Natural killer cell (primary cell): ENCODE data around the gene ZNF74. TPM values are rescaled to one million over a fixed set of nuclear protein-coding genes. Genes with fewer than 3 reads are reported as not detected.
"Not testable (repeated sequence)": the region's sequence is repeated elsewhere in the genome, so short reads cannot be mapped to it uniquely, and the experiment has no call there.

Source experiments
- ATAC-seq, 3 donors: fragments of 150-1000 bp in 2 of 3; fragments of 200-7000 bp in 1 of 3; cut with Tn5 transposase; 1 replicate in 1 of 3; 2 replicates in 2 of 3; pipeline ENCODE4 v1.10.0; 2021; ENCODE audit warnings: mild to moderate bottlenecking in 2 of 3, moderate library complexity in 2 of 3
- DNase-seq, 2 donors: peaks; one replicate each; pipeline versions ENCODE4 v3.0.0 to v3.0.0-alpha.2; 2013 to 2021; ENCODE audit warnings: mixed read lengths in 1 of 2
- H3K27ac ChIP-seq: one replicate; pipeline ENCODE4 v1.5.1; 2013; ENCODE audit warnings: mild to moderate bottlenecking, low read length
- H3K27me3 ChIP-seq: one replicate; pipeline ENCODE4 v1.6.1; 2013; ENCODE audit warnings: low read length; ENCODE audit not compliant: control insufficient read depth, insufficient read depth
- H3K36me3 ChIP-seq: one replicate; pipeline ENCODE4 v1.6.1; 2013; ENCODE audit warnings: low read length; ENCODE audit not compliant: control insufficient read depth, insufficient read depth
- H3K4me1 ChIP-seq: one replicate; pipeline ENCODE4 v1.6.1; 2013; ENCODE audit warnings: low read length; ENCODE audit not compliant: control insufficient read depth, insufficient read depth
- H3K4me3 ChIP-seq: one replicate; pipeline ENCODE4 v1.5.1; 2013; ENCODE audit warnings: low read length
- H3K9me3 ChIP-seq: one replicate; pipeline ENCODE4 v1.6.1; 2013; ENCODE audit warnings: low read length; ENCODE audit not compliant: control insufficient read depth, insufficient read depth
- H3K27ac Mint-ChIP-seq, 2 donors: one replicate each; pipeline ENCODE4 v1.8.0; 2022; ENCODE audit warnings: mild to moderate bottlenecking in 2 of 2, mixed read lengths in 2 of 2, moderate library complexity in 1 of 2
- H3K27me3 Mint-ChIP-seq, 2 donors: one replicate each; pipeline ENCODE4 v1.8.0; 2022; ENCODE audit warnings: low read depth in 2 of 2, mixed read lengths in 2 of 2
- H3K36me3 Mint-ChIP-seq: one replicate; pipeline ENCODE4 v1.8.0; 2022; ENCODE audit warnings: mixed read lengths
- H3K4me1 Mint-ChIP-seq, 2 donors: one replicate each; pipeline ENCODE4 v1.8.0; 2022; ENCODE audit warnings: mixed read lengths in 2 of 2
- H3K4me3 Mint-ChIP-seq: one replicate; pipeline ENCODE4 v1.8.0; 2022; ENCODE audit warnings: mild to moderate bottlenecking, moderate library complexity, mixed read lengths
- H3K9me3 Mint-ChIP-seq, 2 donors: one replicate each; pipeline ENCODE4 v1.8.0; 2022; ENCODE audit warnings: mixed read lengths in 2 of 2
- CTCF ChIP-seq: fragments of 200-600 bp; IDR thresholded peaks from one replicate; pipeline ENCODE4 v1.8.0; 2022; ENCODE audit warnings: antibody characterized with exemption
- WGBS: methylation state at CpG from one replicate; pipeline ENCODE4 v1.1.7; 2013; ENCODE audit warnings: missing lambda C conversion rate; ENCODE audit not compliant: insufficient coverage; 5-methylcytosine and 5-hydroxymethylcytosine counted together
- intact Hi-C: fragments of 100-400 bp; cut with micrococcal nuclease; formaldehyde crosslinking; loops from one replicate; pipeline ENCODE4 v1.14.2; 2022
- total RNA-seq, 4 donors: library from RNA; stranded (reverse); fragments of 120-200 nt in 1 of 4; gene quantifications; one replicate each; pipeline versions ENCODE4 v1.2.3 to v1.2.4, GENCODE V29; 2013 to 2022

Gene ZNF74
- total RNA-seq, 3 donors from 2014 or later (not counting 1 experiment from before 2014, with no cell fraction given): 7.7 to 18.2 (median 10.4) TPM

GRCh38 chr22:20378110-20378509 lies 15.8 kb upstream of the ZNF74 start:
- no peak overlapping the region for H3K4me3 Mint-ChIP-seq
- no peaks in the 10 kb centered on the region for H3K27me3 Mint-ChIP-seq
- no peaks in the 10 kb centered on the region for H3K4me1 ChIP-seq
- ATAC-seq (no peak), DNase-seq (no peak)
- H3K9me3 ChIP-seq: no peaks in the 10 kb centered on the region
- intact Hi-C loops: no loop called here
- no peaks in the 10 kb centered on the region for H3K36me3 Mint-ChIP-seq
- H3K9me3 Mint-ChIP-seq: no peaks in the 10 kb centered on the region
- 88% methylated on average over 4 of the region's 4 CpGs for WGBS
- no peak overlapping the region for H3K27ac Mint-ChIP-seq
- no peaks in the 10 kb centered on the region for H3K27me3 ChIP-seq
- TF ChIP-seq CTCF: no peak
- no peaks in the 10 kb centered on the region for H3K36me3 ChIP-seq
- H3K27ac ChIP-seq: no peak overlapping the region
- H3K4me1 Mint-ChIP-seq: no peaks in the 10 kb centered on the region
- H3K4me3 ChIP-seq: no peak overlapping the region

GRCh38 chr22:20378684-20379083 lies 15.3 kb upstream of the ZNF74 start:
- H3K4me3 Mint-ChIP-seq, H3K4me1 Mint-ChIP-seq, H3K27ac Mint-ChIP-seq, H3K36me3 ChIP-seq, H3K27me3 ChIP-seq, H3K36me3 Mint-ChIP-seq, DNase-seq, H3K9me3 ChIP-seq, intact Hi-C loops, H3K9me3 Mint-ChIP-seq, H3K4me1 ChIP-seq, H3K27ac ChIP-seq, H3K4me3 ChIP-seq, H3K27me3 Mint-ChIP-seq, ATAC-seq: not testable (repeated sequence)
- 89% methylated on average over 5 of the region's 5 CpGs for WGBS

GRCh38 chr22:20380486-20380885 lies 13.5 kb upstream of the ZNF74 start:
- 56% methylated on average over 1 of the region's 1 CpG for WGBS
- H3K4me1 ChIP-seq: no peaks in the 10 kb centered on the region
- no peaks in the 10 kb centered on the region for H3K36me3 Mint-ChIP-seq
- H3K27me3 Mint-ChIP-seq: peaks cover 0 to 6% of the 10 kb centered on the region in 2 donors
- TF ChIP-seq CTCF: no peak
- peaks cover 2% of the 10 kb centered on the region for H3K27me3 ChIP-seq
- H3K4me3 Mint-ChIP-seq: no peak overlapping the region
- H3K9me3 ChIP-seq: no peaks in the 10 kb centered on the region
- H3K27ac ChIP-seq: no peak overlapping the region
- H3K4me1 Mint-ChIP-seq: no peaks in the 10 kb centered on the region
- DNase-seq (no peak), ATAC-seq (no peak)
- no peak overlapping the region for H3K27ac Mint-ChIP-seq
- H3K9me3 Mint-ChIP-seq: no peaks in the 10 kb centered on the region
- H3K4me3 ChIP-seq: no peak overlapping the region
- intact Hi-C loops: no loop called here
- no peaks in the 10 kb centered on the region for H3K36me3 ChIP-seq

GRCh38 chr22:20383538-20383937 lies 10.4 kb upstream of the ZNF74 start:
- H3K4me3 ChIP-seq: no peak overlapping the region
- DNase-seq (no peak), ATAC-seq (no peak)
- no peak overlapping the region for H3K4me3 Mint-ChIP-seq
- H3K36me3 Mint-ChIP-seq: no peaks in the 10 kb centered on the region
- intact Hi-C loops: no loop called here
- peaks cover 0 to 10% of the 10 kb centered on the region in 2 donors for H3K27me3 Mint-ChIP-seq
- H3K9me3 ChIP-seq: no peaks in the 10 kb centered on the region
- no peaks in the 10 kb centered on the region for H3K4me1 Mint-ChIP-seq
- H3K36me3 ChIP-seq: no peaks in the 10 kb centered on the region
- peaks cover 2% of the 10 kb centered on the region for H3K27me3 ChIP-seq
- TF ChIP-seq CTCF: no peak
- 95% methylated on average over 6 of the region's 9 CpGs for WGBS
- H3K27ac Mint-ChIP-seq: no peak overlapping the region
- no peaks in the 10 kb centered on the region for H3K9me3 Mint-ChIP-seq
- no peaks in the 10 kb centered on the region for H3K4me1 ChIP-seq
- H3K27ac ChIP-seq: no peak overlapping the region
